Karpas-422 (cell line): ENCODE results near the gene ESF1. TPM values are rescaled to one million over a fixed set of nuclear protein-coding genes. Genes with fewer than 3 reads are reported as not detected.

Experiments
- DNase-seq: peaks from one replicate; pipeline ENCODE4 v3.0.0-alpha.2; 2015
- H2AFZ ChIP-seq: fragments of 200-600 bp; sonication (generic); 2 replicates; pipeline ENCODE4 v1.6.1; 2014; ENCODE audit warnings: antibody characterized with exemption, low read length, mixed read lengths
- H3K27ac ChIP-seq: fragments of 200-600 bp; sonication (generic); 2 replicates; pipeline ENCODE4 v1.5.1; 2014; ENCODE audit warnings: mild to moderate bottlenecking, low read length, moderate library complexity
- H3K27me3 ChIP-seq: fragments of 200-600 bp; sonication (generic); 2 replicates; pipeline ENCODE4 v1.6.1; 2014; ENCODE audit warnings: low read length, mixed read lengths
- H3K36me3 ChIP-seq: fragments of 200-600 bp; sonication (generic); 2 replicates; pipeline ENCODE4 v1.6.1; 2014; ENCODE audit warnings: low read length, mixed read lengths; ENCODE audit not compliant: insufficient read depth
- H3K4me1 ChIP-seq: fragments of 200-600 bp; sonication (generic); 2 replicates; pipeline ENCODE4 v1.6.1; 2014; ENCODE audit warnings: mild to moderate bottlenecking, low read length, mixed read lengths
- H3K4me2 ChIP-seq: fragments of 200-600 bp; sonication (generic); 2 replicates; pipeline ENCODE4 v1.6.1; 2014; ENCODE audit warnings: low read length, low read depth, mild to moderate bottlenecking; ENCODE audit not compliant: poor library complexity, severe bottlenecking
- H3K4me3 ChIP-seq: fragments of 200-600 bp; sonication (generic); 2 replicates; pipeline ENCODE4 v1.5.1; 2014; ENCODE audit warnings: mild to moderate bottlenecking, antibody characterized with exemption, low read length, mixed read lengths
- H3K79me2 ChIP-seq: fragments of 200-600 bp; sonication (generic); 2 replicates; pipeline ENCODE4 v1.6.1; 2014; ENCODE audit warnings: mild to moderate bottlenecking, low read length, mixed read lengths
- H3K9ac ChIP-seq: fragments of 200-600 bp; sonication (generic); 2 replicates; pipeline ENCODE4 v1.6.0; 2014; ENCODE audit warnings: low read length
- H3K9me2 ChIP-seq: fragments of 200-600 bp; sonication (generic), shearing (Covaris generic); replicated peaks from 2 replicates; pipeline ENCODE4 v1.6.0; 2014; ENCODE audit warnings: mild to moderate bottlenecking, low read length, moderate library complexity; ENCODE audit not compliant: insufficient read depth
- H3K9me3 ChIP-seq: fragments of 300-700, 200-600 bp; sonication (generic); 2 replicates; pipeline ENCODE4 v1.6.1; 2014; ENCODE audit warnings: low read length, mixed read lengths
- H4K20me1 ChIP-seq: fragments of 200-600 bp; sonication (generic); 2 replicates; pipeline ENCODE4 v1.6.1; 2014; ENCODE audit warnings: mild to moderate bottlenecking, antibody characterized with exemption, low read length, low read depth; ENCODE audit not compliant: insufficient read depth
- total RNA-seq: library from RNA; depleted of rRNA; stranded (reverse); fragments of >200 nt; shearing (Covaris generic); gene quantifications from 2 replicates; pipeline ENCODE4 v1.2.3, GENCODE V29; 2014; ENCODE audit warnings: low replicate concordance

Gene ESF1
- total RNA-seq, 1 experiment from 2014 or later: 12.2 TPM

DNA sequence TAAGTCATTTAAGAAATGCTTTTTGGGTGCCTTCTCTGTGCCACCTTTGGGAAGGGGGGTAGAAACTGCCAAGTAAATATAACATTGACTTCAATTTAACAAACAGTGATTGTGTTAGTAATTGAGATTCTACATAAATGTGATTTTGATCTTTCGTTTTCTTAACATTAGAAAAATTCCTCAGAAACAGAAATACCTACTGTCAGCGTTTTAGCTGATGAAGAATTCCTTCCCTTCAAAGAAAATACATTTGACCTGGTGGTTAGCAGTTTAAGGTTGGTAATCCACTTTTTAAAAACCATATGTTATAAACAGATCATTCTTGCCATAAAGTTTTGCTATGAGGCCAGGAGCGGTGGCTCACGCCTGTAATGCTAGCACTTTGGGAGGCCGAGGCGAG lies 9.9 kb upstream of the ESF1 start:
- no peaks in the 10 kb centered on the region for H3K4me1 ChIP-seq
- H3K27me3 ChIP-seq: no peaks in the 10 kb centered on the region
- no peaks in the 10 kb centered on the region for H3K9me3 ChIP-seq
- no peak for DNase-seq
- no peak overlapping the region for H2AFZ ChIP-seq
- H4K20me1 ChIP-seq: no peaks in the 10 kb centered on the region
- H3K27ac ChIP-seq: no peak overlapping the region
- H3K79me2 ChIP-seq: peaks cover 62% of the 10 kb centered on the region
- H3K4me3 ChIP-seq: no peak overlapping the region
- H3K36me3 ChIP-seq: peaks cover 75% of the 10 kb centered on the region
- no peaks in the 10 kb centered on the region for H3K9me2 ChIP-seq
- no peak overlapping the region for H3K9ac ChIP-seq
- no peak overlapping the region for H3K4me2 ChIP-seq

GRCh38 chr20:13793001-13793400 lies 8.3 kb upstream of the ESF1 start:
- Histone ChIP-seq H3K79me2 (peaks cover 71% of the 10 kb centered on the region), H3K27ac (no peak overlapping the region), H3K4me3 (no peak overlapping the region), H3K27me3 (no peaks in the 10 kb centered on the region), H3K4me2 (no peak overlapping the region), H3K9ac (no peak overlapping the region), H2AFZ (no peak overlapping the region), H3K4me1 (peaks cover 5% of the 10 kb centered on the region), H4K20me1 (no peaks in the 10 kb centered on the region), H3K9me2 (no peaks in the 10 kb centered on the region), H3K36me3 (peaks cover 66% of the 10 kb centered on the region), H3K9me3 (no peaks in the 10 kb centered on the region)
- DNase-seq: no peak

GRCh38 chr20:13791540-13792459 lies 7.1 kb upstream of the ESF1 start:
- Histone ChIP-seq H3K9me2 (no peaks in the 10 kb centered on the region), H4K20me1 (no peaks in the 10 kb centered on the region), H3K4me1 (peaks cover 17% of the 10 kb centered on the region), H3K79me2 (peaks cover 75% of the 10 kb centered on the region), H3K9me3 (no peaks in the 10 kb centered on the region), H2AFZ (no peak overlapping the region), H3K27ac (no peak overlapping the region), H3K4me2 (no peak overlapping the region), H3K27me3 (no peaks in the 10 kb centered on the region), H3K4me3 (no peak overlapping the region), H3K36me3 (peaks cover 65% of the 10 kb centered on the region), H3K9ac (no peak overlapping the region)
- DNase-seq: no peak

- H3K4me3 ChIP-seq: no peak overlapping the region
- no peaks in the 10 kb centered on the region for H3K9me2 ChIP-seq
- H3K4me1 ChIP-seq: peaks cover 27% of the 10 kb centered on the region
- no peak overlapping the region for H3K4me2 ChIP-seq
- H3K9ac ChIP-seq: no peak overlapping the region
- H3K79me2 ChIP-seq: peaks cover 82% of the 10 kb centered on the region
- peaks cover 9% of the 10 kb centered on the region; the same call in 1 of the 2 replicates for H4K20me1 ChIP-seq
- DNase-seq: no peak
- H3K27ac ChIP-seq: no peak overlapping the region
- no peaks in the 10 kb centered on the region for H3K27me3 ChIP-seq
- H3K36me3 ChIP-seq: peaks cover 64% of the 10 kb centered on the region
- no peak overlapping the region for H2AFZ ChIP-seq
- H3K9me3 ChIP-seq: no peaks in the 10 kb centered on the region
Measured at GRCh38 chr20:13790708-13791107, 6.0 kb upstream of the ESF1 start.

DNA sequence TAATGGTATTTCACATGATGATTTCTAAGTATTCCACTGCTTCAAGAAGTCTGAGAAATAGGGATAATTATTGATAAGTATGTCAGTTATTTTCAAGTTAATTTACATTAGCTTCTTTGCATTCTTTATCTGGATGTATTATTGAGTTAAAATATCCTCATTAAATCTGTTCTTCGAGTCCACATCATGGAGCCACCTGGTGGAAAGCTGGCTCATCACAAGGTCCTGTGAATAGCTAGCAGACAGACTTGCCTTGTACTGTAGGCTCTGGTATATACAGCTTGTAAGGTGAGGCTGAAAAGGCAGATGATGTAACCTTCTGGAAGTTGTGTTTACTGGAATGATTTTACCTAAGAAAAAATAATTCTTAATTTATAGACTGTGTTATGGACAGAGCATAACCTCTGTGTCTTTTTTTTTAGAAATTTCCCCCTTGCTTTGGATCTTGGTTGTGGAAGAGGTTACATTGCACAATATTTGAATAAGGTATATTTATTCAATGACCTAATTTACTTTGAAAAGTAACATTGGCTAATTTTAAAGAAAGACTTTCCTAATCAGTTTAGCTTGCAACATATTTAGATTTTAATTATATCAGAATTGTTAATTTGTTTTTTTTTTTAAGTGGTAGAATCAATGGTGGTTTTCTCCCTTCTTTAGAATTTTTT lies 3.6 kb upstream of the ESF1 start:
- Histone ChIP-seq H3K27ac (no peak overlapping the region), H2AFZ (no peak overlapping the region), H3K4me3 (no peak overlapping the region), H4K20me1 (peaks cover 9% of the 10 kb centered on the region; the same call in 1 of the 2 replicates), H3K9me3 (no peaks in the 10 kb centered on the region), H3K4me2 (peak overlapping the region; percentile 31), H3K9ac (no peak overlapping the region), H3K27me3 (no peaks in the 10 kb centered on the region), H3K4me1 (peaks cover 32% of the 10 kb centered on the region), H3K79me2 (peaks cover 95% of the 10 kb centered on the region), H3K9me2 (no peaks in the 10 kb centered on the region), H3K36me3 (peaks cover 45% of the 10 kb centered on the region)
- DNase-seq: peak; percentile 77

GRCh38 chr20:13786143-13786828 lies 1.6 kb upstream of the ESF1 start:
- no peaks in the 10 kb centered on the region for H3K9me3 ChIP-seq
- peak overlapping the region; percentile 93 for H3K4me2 ChIP-seq
- peaks cover 34% of the 10 kb centered on the region for H3K4me1 ChIP-seq
- H3K4me3 ChIP-seq: peak overlapping the region; percentile 98
- H3K36me3 ChIP-seq: peaks cover 48% of the 10 kb centered on the region
- no peak overlapping the region for H2AFZ ChIP-seq
- peak; percentile 44 for DNase-seq
- no peaks in the 10 kb centered on the region for H3K9me2 ChIP-seq
- peak overlapping the region; percentile 81; the same call in 1 of the 2 replicates for H3K27ac ChIP-seq
- no peaks in the 10 kb centered on the region for H3K27me3 ChIP-seq
- peaks cover 95% of the 10 kb centered on the region for H3K79me2 ChIP-seq
- H3K9ac ChIP-seq: peak overlapping the region; percentile 95
- peaks cover 9% of the 10 kb centered on the region; the same call in 1 of the 2 replicates for H4K20me1 ChIP-seq

GRCh38 chr20:13784271-13784892 lies 337 bp downstream of the ESF1 start:
- no peaks in the 10 kb centered on the region for H3K9me3 ChIP-seq
- H3K4me2 ChIP-seq: peak overlapping the region; percentile 93
- peak overlapping the region; percentile 98 for H3K4me3 ChIP-seq
- peak overlapping the region; percentile 47; the same call in 1 of the 2 replicates for H3K27ac ChIP-seq
- peak overlapping the region; percentile 52; the same call in 1 of the 2 replicates for H2AFZ ChIP-seq
- peak overlapping the region; percentile 95 for H3K9ac ChIP-seq
- H3K27me3 ChIP-seq: no peaks in the 10 kb centered on the region
- peaks cover 46% of the 10 kb centered on the region for H3K36me3 ChIP-seq
- DNase-seq: peak; percentile 51
- peaks cover 95% of the 10 kb centered on the region for H3K79me2 ChIP-seq
- H3K4me1 ChIP-seq: peaks cover 34% of the 10 kb centered on the region
- peaks cover 9% of the 10 kb centered on the region; the same call in 1 of the 2 replicates for H4K20me1 ChIP-seq
- no peaks in the 10 kb centered on the region for H3K9me2 ChIP-seq
